ENCODE results near the gene GRK5.
"Not testable (repeated sequence)": the region's sequence is repeated elsewhere in the genome, so short reads cannot be mapped to it uniquely, and the experiment has no call there.

Gene GRK5

GRCh38 chr10:119427263-119427864 is 220.0 kb downstream of the GRK5 start:
- no peak for DNase-seq

- DNase-seq: no peak
Measured at GRCh38 chr10:119428789-119429188, 221.4 kb downstream of the GRK5 start.

- DNase-seq: no peak
Measured at GRCh38 chr10:119429771-119430170, 222.4 kb downstream of the GRK5 start.

GRCh38 chr10:119431034-119431772 is 223.8 kb downstream of the GRK5 start:
- no peak for DNase-seq

- no peak for DNase-seq
Measured at GRCh38 chr10:119431773-119432135, 224.4 kb downstream of the GRK5 start.

GRCh38 chr10:119434942-119435341 is 227.6 kb downstream of the GRK5 start:
- not testable (repeated sequence) for DNase-seq

GRCh38 chr10:119438717-119439116 is 231.3 kb downstream of the GRK5 start:
- no peak for DNase-seq

GRCh38 chr10:119439922-119440321 is 232.6 kb downstream of the GRK5 start:
- no peak for DNase-seq

- DNase-seq: no peak
Measured at GRCh38 chr10:119441151-119441821, 233.9 kb downstream of the GRK5 start.

GRCh38 chr10:119441921-119442757 is 234.8 kb downstream of the GRK5 start:
- no peak for DNase-seq

- no peak for DNase-seq
Measured at GRCh38 chr10:119442758-119443060, 235.3 kb downstream of the GRK5 start.

- DNase-seq: no peak
Measured at GRCh38 chr10:119443441-119443840, 236.1 kb downstream of the GRK5 start.

- no peak for DNase-seq
Measured at GRCh38 chr10:119443970-119444660, 236.7 kb downstream of the GRK5 start.

GRCh38 chr10:119444866-119445265 is 237.5 kb downstream of the GRK5 start:
- no peak for DNase-seq

- DNase-seq: peak; percentile 75
Measured at GRCh38 chr10:119445311-119445934, 238.1 kb downstream of the GRK5 start.

GRCh38 chr10:119445935-119446317 is 238.6 kb downstream of the GRK5 start:
- DNase-seq: no peak

- DNase-seq: no peak
Measured at GRCh38 chr10:119446441-119447277, 239.3 kb downstream of the GRK5 start.

GRCh38 chr10:119447421-119447820 is 240.1 kb downstream of the GRK5 start:
- DNase-seq: no peak

- no peak for DNase-seq
Measured at GRCh38 chr10:119447823-119448546, 240.6 kb downstream of the GRK5 start.
